Measurements from ENCODE around the gene PRKCA. TPM values are rescaled to one million over a fixed set of nuclear protein-coding genes. Genes with fewer than 3 reads are reported as not detected.
"Not testable (repeated sequence)": the region's sequence is repeated elsewhere in the genome, so short reads cannot be mapped to it uniquely, and the experiment has no call there.

PRKCA gene
- polyA plus RNA-seq, 1 donor: 24.4 TPM

- Histone ChIP-seq H3K27me3 (ENCODE audit: control insufficient read depth, insufficient read depth, low read length) (no peaks in the 10 kb centered on the region), H3K36me3 (ENCODE audit: control insufficient read depth, insufficient read depth, low read length) (no peaks in the 10 kb centered on the region)
- WGBS (ENCODE audit: insufficient coverage, low lambda C conversion rate): 40% methylated on average over 1 of the region's 2 CpGs
Measured at GRCh38 chr17:66704858-66705520, 402.6 kb downstream of the PRKCA start.

GRCh38 chr17:66706851-66707450 lies 404.5 kb downstream of the PRKCA start:
- Histone ChIP-seq H3K27me3 (ENCODE audit: control insufficient read depth, insufficient read depth, low read length) (no peaks in the 10 kb centered on the region), H3K9me3 (ENCODE audit: control insufficient read depth, low read depth, low read length) (no peaks in the 10 kb centered on the region), H3K36me3 (ENCODE audit: control insufficient read depth, insufficient read depth, low read length) (no peaks in the 10 kb centered on the region), H3K4me1 (ENCODE audit: control insufficient read depth, insufficient read depth, low read length) (peaks cover under 1% of the 10 kb centered on the region), H3K27ac (ENCODE audit: low read length) (no peak overlapping the region), H3K4me3 (ENCODE audit: low read length) (no peak overlapping the region)
- no peak for DNase-seq
- WGBS (ENCODE audit: insufficient coverage, low lambda C conversion rate): no CpG with 5 or more reads among the region's 1 CpG

More at GRCh38 chr17:66704858-66705520, 402.6 kb downstream of the PRKCA start:
- DNase-seq: no peak
- Histone ChIP-seq H3K4me1 (ENCODE audit: control insufficient read depth, insufficient read depth, low read length) (no peaks in the 10 kb centered on the region), H3K4me3 (ENCODE audit: low read length) (no peak overlapping the region), H3K27ac (ENCODE audit: low read length) (no peak overlapping the region), H3K9me3 (ENCODE audit: control insufficient read depth, low read depth, low read length) (no peaks in the 10 kb centered on the region)

- no peaks in the 10 kb centered on the region for H3K36me3 ChIP-seq (ENCODE audit: control insufficient read depth, insufficient read depth, low read length)
- H3K9me3 ChIP-seq (ENCODE audit: control insufficient read depth, low read depth, low read length): no peaks in the 10 kb centered on the region
- no peak overlapping the region for H3K27ac ChIP-seq (ENCODE audit: low read length)
- peaks cover 15% of the 10 kb centered on the region for H3K4me1 ChIP-seq (ENCODE audit: control insufficient read depth, insufficient read depth, low read length)
- H3K4me3 ChIP-seq (ENCODE audit: low read length): no peak overlapping the region
- H3K27me3 ChIP-seq (ENCODE audit: control insufficient read depth, insufficient read depth, low read length): no peaks in the 10 kb centered on the region
- DNase-seq: no peak
- 89% methylated on average over 1 of the region's 8 CpGs for WGBS (ENCODE audit: insufficient coverage, low lambda C conversion rate)
Measured at GRCh38 chr17:66711401-66711800, 409.0 kb downstream of the PRKCA start.

- H3K27ac ChIP-seq (ENCODE audit: low read length): peak overlapping the region; percentile 6
- peak; percentile 55 to 75 for DNase-seq
- H3K4me3 ChIP-seq (ENCODE audit: low read length): no peak overlapping the region
- peaks cover 15% of the 10 kb centered on the region for H3K4me1 ChIP-seq (ENCODE audit: control insufficient read depth, insufficient read depth, low read length)
- WGBS (ENCODE audit: insufficient coverage, low lambda C conversion rate): no CpG with 5 or more reads among the region's 2 CpGs
- no peaks in the 10 kb centered on the region for H3K36me3 ChIP-seq (ENCODE audit: control insufficient read depth, insufficient read depth, low read length)
- no peaks in the 10 kb centered on the region for H3K9me3 ChIP-seq (ENCODE audit: control insufficient read depth, low read depth, low read length)
- H3K27me3 ChIP-seq (ENCODE audit: control insufficient read depth, insufficient read depth, low read length): no peaks in the 10 kb centered on the region
Measured at GRCh38 chr17:66711881-66712321, 409.5 kb downstream of the PRKCA start.

GRCh38 chr17:66712453-66712852 lies 410.0 kb downstream of the PRKCA start:
- Histone ChIP-seq H3K27ac (ENCODE audit: low read length) (peak overlapping the region; percentile 6), H3K9me3 (ENCODE audit: control insufficient read depth, low read depth, low read length) (no peaks in the 10 kb centered on the region), H3K27me3 (ENCODE audit: control insufficient read depth, insufficient read depth, low read length) (no peaks in the 10 kb centered on the region), H3K4me3 (ENCODE audit: low read length) (no peak overlapping the region), H3K4me1 (ENCODE audit: control insufficient read depth, insufficient read depth, low read length) (peaks cover 15% of the 10 kb centered on the region), H3K36me3 (ENCODE audit: control insufficient read depth, insufficient read depth, low read length) (peaks cover 3% of the 10 kb centered on the region)
- no CpG with 5 or more reads among the region's 3 CpGs for WGBS (ENCODE audit: insufficient coverage, low lambda C conversion rate)
- DNase-seq: no peak

- WGBS (ENCODE audit: insufficient coverage, low lambda C conversion rate): no CpG with 5 or more reads among the region's 13 CpGs
- H3K27ac ChIP-seq (ENCODE audit: low read length); H3K9me3 ChIP-seq (ENCODE audit: control insufficient read depth, low read depth, low read length): not testable (repeated sequence)
Measured at GRCh38 chr17:66713021-66713532, 410.7 kb downstream of the PRKCA start.

GRCh38 chr17:66713533-66714042 lies 411.2 kb downstream of the PRKCA start:
- no peak overlapping the region for H3K27ac ChIP-seq (ENCODE audit: low read length)
- DNase-seq: no peak
- no CpG with 5 or more reads among the region's 6 CpGs for WGBS (ENCODE audit: insufficient coverage, low lambda C conversion rate)

More at GRCh38 chr17:66713021-66713532, 410.7 kb downstream of the PRKCA start:
- H3K27me3 ChIP-seq (ENCODE audit: control insufficient read depth, insufficient read depth, low read length); H3K36me3 ChIP-seq (ENCODE audit: control insufficient read depth, insufficient read depth, low read length); DNase-seq; H3K4me3 ChIP-seq (ENCODE audit: low read length): not testable (repeated sequence)
- H3K4me1 ChIP-seq (ENCODE audit: control insufficient read depth, insufficient read depth, low read length): peaks cover 15% of the 10 kb centered on the region

GRCh38 chr17:66714046-66715023 lies 411.9 kb downstream of the PRKCA start:
- WGBS (ENCODE audit: insufficient coverage, low lambda C conversion rate): no CpG with 5 or more reads among the region's 17 CpGs
- H3K27me3 ChIP-seq (ENCODE audit: control insufficient read depth, insufficient read depth, low read length): no peaks in the 10 kb centered on the region
- no peak overlapping the region for H3K27ac ChIP-seq (ENCODE audit: low read length)
- no peak for DNase-seq
- H3K4me1 ChIP-seq (ENCODE audit: control insufficient read depth, insufficient read depth, low read length): peaks cover 15% of the 10 kb centered on the region
- peaks cover 3% of the 10 kb centered on the region for H3K36me3 ChIP-seq (ENCODE audit: control insufficient read depth, insufficient read depth, low read length)
- H3K9me3 ChIP-seq (ENCODE audit: control insufficient read depth, low read depth, low read length): no peaks in the 10 kb centered on the region
- no peak overlapping the region for H3K4me3 ChIP-seq (ENCODE audit: low read length)

More at GRCh38 chr17:66713533-66714042, 411.2 kb downstream of the PRKCA start:
- Histone ChIP-seq H3K4me1 (ENCODE audit: control insufficient read depth, insufficient read depth, low read length) (peaks cover 15% of the 10 kb centered on the region), H3K27me3 (ENCODE audit: control insufficient read depth, insufficient read depth, low read length) (no peaks in the 10 kb centered on the region), H3K4me3 (ENCODE audit: low read length) (no peak overlapping the region), H3K9me3 (ENCODE audit: control insufficient read depth, low read depth, low read length) (no peaks in the 10 kb centered on the region), H3K36me3 (ENCODE audit: control insufficient read depth, insufficient read depth, low read length) (peaks cover 3% of the 10 kb centered on the region)

- Histone ChIP-seq H3K27ac (ENCODE audit: low read length) (no peak overlapping the region), H3K4me1 (ENCODE audit: control insufficient read depth, insufficient read depth, low read length) (peaks cover 15% of the 10 kb centered on the region), H3K4me3 (ENCODE audit: low read length) (no peak overlapping the region), H3K9me3 (ENCODE audit: control insufficient read depth, low read depth, low read length) (no peaks in the 10 kb centered on the region), H3K36me3 (ENCODE audit: control insufficient read depth, insufficient read depth, low read length) (peaks cover 3% of the 10 kb centered on the region), H3K27me3 (ENCODE audit: control insufficient read depth, insufficient read depth, low read length) (no peaks in the 10 kb centered on the region)
- DNase-seq: peak in 1 of 2 donors; percentile 32
- 20% methylated on average over 1 of the region's 11 CpGs for WGBS (ENCODE audit: insufficient coverage, low lambda C conversion rate)
Measured at GRCh38 chr17:66715076-66715675, 412.8 kb downstream of the PRKCA start.

Measured in large intestine (tissue), 3 donors.